Esophagus squamous epithelium (tissue), 5 donors: ENCODE data around the gene CSNK2B. TPM values are rescaled to one million over a fixed set of nuclear protein-coding genes. Genes with fewer than 3 reads are reported as not detected.
A peak's percentile ranks its signal among the peaks of the same experiment; 100 is the strongest.

Source experiments
- DNase-seq: peaks from one replicate; lab custom pipeline; 2025; lab: John Stamatoyannopoulos, UW
- H3K27ac ChIP-seq, 4 donors: fragments of 200-600 bp; sonication (generic); one replicate each; pipeline ENCODE4 v1.5.1; 2016 to 2019; ENCODE audit warnings: mild to moderate bottlenecking in 1 of 4
- H3K27me3 ChIP-seq, 4 donors: fragments of 200-600 bp; sonication (generic); 1 replicate in 3 of 4; 2 replicates in 1 of 4; pipeline versions ENCODE4 v1.5.1 to v1.6.0; 2017 to 2021; ENCODE audit warnings: antibody characterized with exemption in 1 of 4
- H3K36me3 ChIP-seq, 3 donors: fragments of 200-600 bp; sonication (generic); one replicate each; pipeline ENCODE4 v1.5.1; 2016 to 2019
- H3K4me1 ChIP-seq, 3 donors: fragments of 200-600 bp; sonication (generic); one replicate each; pipeline ENCODE4 v1.5.1; 2017 to 2019
- H3K4me3 ChIP-seq, 4 donors: fragments of 200-600 bp; sonication (generic); 1 replicate in 3 of 4; 2 replicates in 1 of 4; pipeline ENCODE4 v1.5.1; 2016 to 2019; ENCODE audit warnings: mild to moderate bottlenecking in 2 of 4, moderate library complexity in 1 of 4
- H3K9me3 ChIP-seq, 3 donors: fragments of 200-600 bp; sonication (generic); one replicate each; pipeline ENCODE4 v1.5.1; 2016 to 2019
- POLR2A ChIP-seq, 4 donors: fragments of 450-650 bp; IDR thresholded peaks; one replicate each; pipeline ENCODE4 v1.6.1; 2017; ENCODE audit warnings: antibody characterized with exemption in 4 of 4, mild to moderate bottlenecking in 4 of 4, moderate library complexity in 3 of 4
- WGBS, 2 donors: methylation state at CpG; one replicate each; pipeline ENCODE4 v1.1.5; 2018; 5-methylcytosine and 5-hydroxymethylcytosine counted together
- intact Hi-C: fragments of 100-400 bp; cut with DNase I; formaldehyde crosslinking; loops from one replicate; pipeline ENCODE4 v1.15.0; 2022
- total RNA-seq, 4 donors: library from RNA; depleted of rRNA; stranded (reverse); fragments of >200 nt; gene quantifications; one replicate each; pipeline ENCODE4 v1.1.0, GENCODE V29; 2016
- TF ChIP-seq, protein P1 (sequence below), 6 experiments: fragments of 450-650 bp in 4 of 6; fragments of 200-600 bp in 2 of 6; sonication (generic) in 2 of 6; IDR thresholded peaks; one replicate each; pipeline ENCODE4 v1.5.1; 2016 to 2019; ENCODE audit warnings: antibody characterized with exemption in 6 of 6, mild to moderate bottlenecking in 4 of 6, moderate library complexity in 4 of 6
- donor health status: DM: yes; HTN: yes; CAD: no.

CSNK2B gene
- total RNA-seq, 4 donors from 2014 or later, result 155 to 204 (median 186) TPM

DNA sequence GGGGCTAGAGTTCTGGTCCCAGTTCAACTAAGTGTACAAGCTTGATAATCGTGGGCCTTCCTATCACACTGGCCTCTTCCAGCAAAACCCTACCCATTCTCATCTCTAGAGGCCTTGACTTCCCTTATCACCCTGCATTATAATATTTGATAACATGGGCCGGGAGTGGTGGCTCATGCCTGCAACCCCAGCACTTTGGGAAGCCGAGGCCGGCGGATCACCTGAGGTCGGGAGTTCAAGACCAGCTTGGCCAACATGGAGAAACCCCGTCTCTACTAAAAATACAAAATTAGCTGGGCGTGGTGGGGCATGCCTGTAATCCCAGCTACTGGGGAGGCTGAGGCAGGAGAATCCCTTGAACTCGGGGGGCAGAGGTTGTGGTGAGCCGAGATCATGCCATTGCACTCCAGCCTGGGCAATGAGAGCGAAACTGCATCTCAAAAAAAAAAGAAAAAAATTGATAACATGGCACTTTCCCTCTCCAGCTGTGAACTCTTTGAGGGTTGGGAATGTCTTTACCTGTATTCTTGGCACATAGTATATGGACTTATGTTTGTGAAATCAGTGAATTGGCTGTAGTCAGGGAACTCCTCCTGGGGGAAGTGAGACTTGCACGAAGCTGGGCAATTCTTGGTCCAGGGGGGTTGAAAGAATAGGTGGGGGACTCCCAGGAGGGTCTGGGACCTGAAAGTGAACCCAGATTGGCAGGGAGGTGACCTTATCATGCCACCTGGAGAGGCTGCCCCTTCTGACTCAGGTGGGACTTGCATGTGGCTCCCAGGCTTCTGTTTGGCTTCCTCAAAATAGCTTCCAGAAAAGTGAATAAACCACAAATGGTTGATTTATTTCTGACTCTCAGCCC lies 4.4 kb upstream of the CSNK2B start:
- H3K27me3 ChIP-seq, result no peaks in the 10 kb centered on the region
- H3K4me1 ChIP-seq, result peaks cover 31 to 73% (median 39%) of the 10 kb centered on the region in 3 donors
- TF ChIP-seq POLR2A (IDR thresholded peaks at IDR 0.05), result no peak
- TF ChIP-seq, protein P1, sequence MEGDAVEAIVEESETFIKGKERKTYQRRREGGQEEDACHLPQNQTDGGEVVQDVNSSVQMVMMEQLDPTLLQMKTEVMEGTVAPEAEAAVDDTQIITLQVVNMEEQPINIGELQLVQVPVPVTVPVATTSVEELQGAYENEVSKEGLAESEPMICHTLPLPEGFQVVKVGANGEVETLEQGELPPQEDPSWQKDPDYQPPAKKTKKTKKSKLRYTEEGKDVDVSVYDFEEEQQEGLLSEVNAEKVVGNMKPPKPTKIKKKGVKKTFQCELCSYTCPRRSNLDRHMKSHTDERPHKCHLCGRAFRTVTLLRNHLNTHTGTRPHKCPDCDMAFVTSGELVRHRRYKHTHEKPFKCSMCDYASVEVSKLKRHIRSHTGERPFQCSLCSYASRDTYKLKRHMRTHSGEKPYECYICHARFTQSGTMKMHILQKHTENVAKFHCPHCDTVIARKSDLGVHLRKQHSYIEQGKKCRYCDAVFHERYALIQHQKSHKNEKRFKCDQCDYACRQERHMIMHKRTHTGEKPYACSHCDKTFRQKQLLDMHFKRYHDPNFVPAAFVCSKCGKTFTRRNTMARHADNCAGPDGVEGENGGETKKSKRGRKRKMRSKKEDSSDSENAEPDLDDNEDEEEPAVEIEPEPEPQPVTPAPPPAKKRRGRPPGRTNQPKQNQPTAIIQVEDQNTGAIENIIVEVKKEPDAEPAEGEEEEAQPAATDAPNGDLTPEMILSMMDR (IDR thresholded peaks at IDR 0.05), result no peak
- WGBS, 2 donors, result 73 to 83% methylated on average over 9 to 11 of the region's 12 CpGs
- peak overlapping the region; percentile 90 to 95 (median 92) for H3K27ac ChIP-seq
- H3K4me3 ChIP-seq, result peak overlapping the region in 3 of 4 donors; percentile 68 to 78 (median 73)
- intact Hi-C loops, result no loop called here
- H3K9me3 ChIP-seq, result no peaks in the 10 kb centered on the region
- DNase-seq, result no peak
- H3K36me3 ChIP-seq, result peaks cover under 1 to 48% (median 9%) of the 10 kb centered on the region in 3 donors

DNA sequence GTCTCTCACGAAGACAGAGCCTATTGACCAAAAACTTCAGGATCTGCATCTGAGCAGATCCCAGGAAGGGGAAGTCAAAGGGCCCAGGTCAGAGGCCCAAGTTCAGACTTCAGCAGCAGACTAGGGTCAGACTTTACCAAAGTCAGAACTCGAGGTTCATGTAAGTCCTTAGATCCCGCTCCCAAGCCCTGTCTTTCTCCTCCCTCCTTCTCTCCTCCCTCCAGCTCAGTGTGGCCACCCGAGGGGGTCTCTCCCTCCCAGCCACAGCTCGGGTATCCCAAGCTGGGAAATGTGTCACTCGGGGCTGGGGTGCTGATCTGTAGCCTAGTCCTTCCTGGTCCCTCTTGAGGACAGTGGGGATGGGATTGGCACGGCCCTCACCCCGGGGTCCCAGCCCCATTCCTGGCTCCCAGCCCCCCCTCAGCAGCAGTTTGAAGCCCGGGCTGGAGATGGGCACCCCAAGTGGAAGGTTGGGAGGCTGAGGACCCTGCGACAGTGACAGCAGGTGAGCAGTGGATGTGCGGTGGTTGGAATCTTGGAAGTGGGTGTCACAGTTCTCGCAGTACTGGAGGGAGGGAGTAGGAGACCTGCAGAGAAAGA lies 3.7 kb upstream of the CSNK2B start:
- H3K4me1 ChIP-seq, result peaks cover 38 to 77% (median 46%) of the 10 kb centered on the region in 3 donors
- no peaks in the 10 kb centered on the region for H3K9me3 ChIP-seq
- no peaks in the 10 kb centered on the region for H3K27me3 ChIP-seq
- TF ChIP-seq, protein P1 (IDR thresholded peaks at IDR 0.05), result no peak
- TF ChIP-seq POLR2A (IDR thresholded peaks at IDR 0.05), result no peak
- H3K4me3 ChIP-seq, result no peak overlapping the region
- H3K36me3 ChIP-seq, result peaks cover 0 to 46% (median 9%) of the 10 kb centered on the region in 3 donors
- intact Hi-C loops, result no loop called here
- H3K27ac ChIP-seq, result peak overlapping the region in 2 of 4 donors; percentile 10 to 31
- 83 to 91% methylated on average over 7 to 9 of the region's 12 CpGs for WGBS, 2 donors
- no peak for DNase-seq

DNA sequence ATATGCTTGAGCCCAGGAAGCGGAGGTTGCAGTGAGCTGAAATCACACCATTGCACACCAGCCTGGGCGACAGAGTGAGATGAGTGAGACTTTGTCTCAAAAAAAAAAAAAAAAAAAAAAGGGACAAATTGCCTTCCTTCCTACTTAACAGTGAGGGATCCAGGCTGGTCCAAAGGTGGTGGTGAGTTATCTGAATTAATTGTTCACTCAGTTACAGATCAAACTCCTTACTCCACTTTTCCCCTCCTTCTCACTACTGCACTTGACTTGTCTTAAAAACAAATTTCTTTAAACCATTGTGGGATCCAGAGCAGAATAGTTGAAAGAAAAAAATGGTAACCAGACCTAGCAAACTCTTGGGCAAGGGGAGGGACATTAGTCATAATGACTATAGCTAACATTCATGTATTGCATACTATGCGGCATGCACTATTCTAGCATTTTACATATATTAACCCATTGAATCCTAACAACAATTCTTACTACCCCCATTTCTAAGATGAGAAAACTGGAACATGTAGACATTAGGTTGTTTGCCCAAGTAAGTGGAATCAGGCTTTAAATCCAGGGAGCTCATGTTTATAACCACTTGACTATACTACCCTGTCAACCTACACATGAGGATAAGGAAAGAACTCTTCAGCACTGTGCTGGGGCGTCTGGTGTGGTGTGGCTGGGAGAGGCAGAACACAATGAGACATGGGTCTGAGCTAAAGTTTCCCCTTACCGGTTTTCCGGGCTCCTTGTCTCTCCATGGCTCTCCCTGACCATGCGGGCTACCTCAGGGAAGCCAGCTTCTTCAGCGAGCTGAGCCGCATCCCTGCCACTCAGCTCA lies 2.5 kb upstream of the CSNK2B start:
- peak overlapping the region in 3 of 4 donors; percentile 88 to 92 (median 90) for H3K4me3 ChIP-seq
- peaks cover 32 to 77% (median 46%) of the 10 kb centered on the region in 3 donors for H3K4me1 ChIP-seq
- DNase-seq, result no peak
- H3K9me3 ChIP-seq, result no peaks in the 10 kb centered on the region
- 41 to 42% methylated on average over 5 to 7 of the region's 9 CpGs for WGBS, 2 donors
- peak overlapping the region; percentile 93 to 99 (median 99) for H3K27ac ChIP-seq
- peaks cover 4 to 46% (median 17%) of the 10 kb centered on the region in 3 donors for H3K36me3 ChIP-seq
- intact Hi-C loops, result no loop called here
- H3K27me3 ChIP-seq, result no peaks in the 10 kb centered on the region
- TF ChIP-seq, protein P1 (IDR thresholded peaks at IDR 0.05), result no peak
- TF ChIP-seq POLR2A (IDR thresholded peaks at IDR 0.05), result no peak

DNA sequence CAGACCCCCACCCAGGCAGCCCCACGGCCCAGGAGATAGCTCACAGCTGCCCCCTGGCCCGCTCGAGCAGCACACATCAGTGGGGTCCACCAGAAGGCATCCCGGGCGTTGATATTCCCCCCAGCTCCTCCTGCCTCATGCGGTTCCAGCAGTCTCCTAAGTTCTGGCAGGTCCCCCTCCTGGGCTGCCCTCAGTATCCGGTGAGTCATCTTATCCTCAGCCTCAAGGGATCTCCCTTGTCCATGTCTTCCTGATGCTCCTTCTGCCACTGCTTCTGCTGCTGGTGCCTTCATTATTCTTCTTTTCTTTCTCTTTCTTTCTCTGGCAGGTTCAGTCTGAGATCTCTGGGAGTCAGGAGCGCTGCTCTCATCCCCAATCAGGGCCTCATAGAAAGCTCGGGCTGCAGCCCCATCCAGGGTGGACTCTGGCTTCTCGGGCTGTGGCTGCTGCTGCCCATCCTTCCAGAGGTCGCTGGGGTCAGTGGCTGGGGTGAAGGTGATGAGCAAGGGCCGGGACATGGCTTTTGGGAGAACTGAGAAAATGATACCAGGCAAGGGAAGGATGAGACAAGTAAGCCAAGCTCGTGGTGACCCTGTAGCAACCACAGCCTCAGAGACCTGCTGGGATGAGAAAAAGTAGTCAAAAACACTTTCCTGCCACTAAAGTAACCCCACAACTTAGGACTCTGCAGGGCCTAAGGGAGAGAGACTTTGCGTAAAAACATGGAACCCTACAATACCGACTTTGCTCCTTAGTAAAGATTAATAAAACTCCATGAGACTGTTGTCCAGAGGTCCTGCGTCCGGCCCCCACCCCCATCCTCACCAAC lies 1.7 kb upstream of the CSNK2B start:
- DNase-seq, result no peak
- Histone ChIP-seq H3K9me3 (no peaks in the 10 kb centered on the region), H3K27ac (peak overlapping the region; percentile 93 to 99 (median 99)), H3K36me3 (peaks cover 12 to 49% (median 25%) of the 10 kb centered on the region in 3 donors), H3K4me1 (peaks cover 23 to 77% (median 38%) of the 10 kb centered on the region in 3 donors), H3K4me3 (peak overlapping the region; percentile 84 to 92 (median 89)), H3K27me3 (no peaks in the 10 kb centered on the region)
- intact Hi-C loops, result no loop called here
- TF ChIP-seq POLR2A (IDR thresholded peaks at IDR 0.05), result peak in 1 of 4 donors; percentile 6
- TF ChIP-seq, protein P1 (IDR thresholded peaks at IDR 0.05), result no peak
- WGBS, 2 donors, result 9 to 18% methylated on average over 12 to 13 of the region's 17 CpGs
